Measurements from ENCODE around the gene CYP26B1.

Gene CYP26B1, protein sequence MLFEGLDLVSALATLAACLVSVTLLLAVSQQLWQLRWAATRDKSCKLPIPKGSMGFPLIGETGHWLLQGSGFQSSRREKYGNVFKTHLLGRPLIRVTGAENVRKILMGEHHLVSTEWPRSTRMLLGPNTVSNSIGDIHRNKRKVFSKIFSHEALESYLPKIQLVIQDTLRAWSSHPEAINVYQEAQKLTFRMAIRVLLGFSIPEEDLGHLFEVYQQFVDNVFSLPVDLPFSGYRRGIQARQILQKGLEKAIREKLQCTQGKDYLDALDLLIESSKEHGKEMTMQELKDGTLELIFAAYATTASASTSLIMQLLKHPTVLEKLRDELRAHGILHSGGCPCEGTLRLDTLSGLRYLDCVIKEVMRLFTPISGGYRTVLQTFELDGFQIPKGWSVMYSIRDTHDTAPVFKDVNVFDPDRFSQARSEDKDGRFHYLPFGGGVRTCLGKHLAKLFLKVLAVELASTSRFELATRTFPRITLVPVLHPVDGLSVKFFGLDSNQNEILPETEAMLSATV

DNA sequence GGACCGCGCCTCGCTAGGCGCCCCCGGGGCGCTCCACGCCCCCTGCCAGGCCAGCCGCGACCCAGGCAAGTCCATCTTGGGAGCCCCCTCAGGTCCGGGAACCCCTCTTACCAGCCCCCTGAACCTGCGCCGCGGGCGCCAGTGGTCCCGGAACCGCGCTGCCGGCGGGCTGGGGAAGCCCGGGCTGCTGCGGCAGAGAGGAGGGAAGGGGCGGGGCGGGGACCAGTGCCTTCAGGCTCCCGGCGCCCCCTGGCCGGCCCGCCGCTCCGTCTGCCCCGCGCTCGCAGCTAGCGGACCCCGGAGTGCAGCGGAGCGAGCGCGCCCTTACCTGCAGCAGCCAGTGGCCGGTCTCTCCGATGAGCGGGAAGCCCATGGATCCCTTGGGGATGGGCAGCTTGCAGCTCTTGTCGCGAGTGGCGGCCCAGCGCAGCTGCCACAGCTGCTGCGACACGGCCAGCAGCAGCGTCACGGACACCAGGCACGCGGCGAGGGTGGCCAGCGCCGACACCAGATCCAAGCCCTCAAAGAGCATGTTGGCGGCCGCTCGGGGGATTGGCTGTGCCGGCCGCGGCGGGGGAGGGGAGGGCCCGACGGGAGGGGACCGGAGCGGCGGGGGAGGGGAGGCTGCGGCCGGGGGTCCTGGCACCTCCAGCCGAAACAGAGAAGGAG is at the start of gene CYP26B1:
TSS of gene CYP26B1 (minus strand) at position 560 of the 669 bp plus-strand sequence. CDS start at position 532, 28 bp downstream.
- DNase-seq (ENCODE audit: low read depth in 2 of 2) = no peak

DNA sequence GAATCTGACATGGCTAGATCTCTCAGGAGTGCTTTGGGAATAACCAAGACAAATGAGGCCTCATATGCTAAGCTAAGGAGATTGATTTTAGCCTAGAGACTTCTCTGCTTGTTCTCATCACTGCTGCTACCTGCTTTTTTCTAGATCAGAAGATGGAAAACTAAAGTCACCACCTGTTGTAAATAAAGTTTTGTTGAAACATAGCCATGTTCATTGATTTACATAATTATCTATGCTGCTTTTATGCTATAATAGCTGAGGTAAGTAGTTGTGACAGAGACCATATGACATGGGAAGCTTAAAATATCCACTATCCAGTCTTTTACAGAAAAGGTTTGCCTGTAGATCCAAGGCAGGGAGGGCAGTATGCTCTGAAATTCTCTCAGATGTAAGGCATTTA is 46.1 kb upstream of the CYP26B1 start:
- no peak for DNase-seq (ENCODE audit: low read depth in 2 of 2)

DNA sequence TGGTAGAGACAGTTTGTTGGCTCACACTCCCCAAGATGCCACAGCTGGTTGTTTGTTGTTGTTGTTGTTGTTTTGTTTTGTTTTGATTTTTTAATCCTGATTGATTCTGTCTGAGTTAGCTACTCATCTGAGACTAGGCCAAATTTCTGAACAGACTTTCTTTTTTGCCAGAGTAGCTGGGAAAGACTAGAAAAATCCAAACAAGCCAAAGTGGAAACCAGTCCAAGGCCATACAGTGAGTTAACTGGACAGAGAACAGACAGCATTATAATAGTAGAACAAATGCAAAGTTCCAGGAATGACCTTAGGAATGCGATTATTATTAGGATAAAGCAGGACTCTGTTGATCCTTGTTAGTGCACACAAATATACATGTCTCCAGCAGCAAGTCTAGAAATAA is 43.8 kb upstream of the CYP26B1 start:
- no peak for DNase-seq (ENCODE audit: low read depth in 2 of 2)

DNA sequence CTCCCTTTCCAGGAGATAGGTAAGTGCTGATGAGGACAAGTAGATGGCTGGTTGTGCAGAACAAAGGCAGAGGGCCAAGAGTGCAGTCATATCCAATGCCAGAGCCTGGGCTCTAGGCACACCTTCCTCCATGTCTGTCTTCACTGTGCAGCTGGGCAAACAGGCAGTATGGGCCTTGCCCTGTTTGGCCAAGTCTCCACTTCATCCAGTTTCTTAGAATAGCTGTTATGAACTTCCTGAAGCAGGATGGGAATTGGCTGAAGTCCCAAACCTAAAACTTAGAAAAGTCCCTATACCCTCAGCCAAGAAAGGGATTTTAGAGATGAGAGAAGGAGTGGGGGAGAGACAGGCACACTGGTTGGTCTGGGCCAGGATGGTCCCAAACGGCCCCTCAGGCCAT is 37.5 kb upstream of the CYP26B1 start:
- no peak for DNase-seq (ENCODE audit: low read depth in 2 of 2)

DNA sequence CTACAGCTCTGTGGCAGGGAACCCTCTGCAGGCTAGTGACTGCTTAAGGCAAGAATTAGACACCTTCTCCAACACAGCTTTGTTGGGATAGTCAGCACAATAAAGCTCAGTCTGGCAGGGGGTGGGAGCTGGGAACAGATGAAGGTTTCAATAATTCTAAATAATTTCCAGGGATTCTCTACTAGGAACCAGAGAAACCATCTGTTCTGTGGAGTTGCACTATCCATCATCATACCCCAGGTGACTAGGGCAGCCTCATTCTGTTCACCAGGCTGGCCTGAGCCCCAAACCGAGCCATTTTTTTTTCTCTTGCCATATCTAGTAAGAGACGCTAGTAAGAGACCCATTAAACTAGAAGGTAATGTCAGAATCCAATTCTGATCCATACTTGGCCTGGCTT is 35.8 kb upstream of the CYP26B1 start:
- DNase-seq (ENCODE audit: low read depth in 2 of 2) = no peak

DNA sequence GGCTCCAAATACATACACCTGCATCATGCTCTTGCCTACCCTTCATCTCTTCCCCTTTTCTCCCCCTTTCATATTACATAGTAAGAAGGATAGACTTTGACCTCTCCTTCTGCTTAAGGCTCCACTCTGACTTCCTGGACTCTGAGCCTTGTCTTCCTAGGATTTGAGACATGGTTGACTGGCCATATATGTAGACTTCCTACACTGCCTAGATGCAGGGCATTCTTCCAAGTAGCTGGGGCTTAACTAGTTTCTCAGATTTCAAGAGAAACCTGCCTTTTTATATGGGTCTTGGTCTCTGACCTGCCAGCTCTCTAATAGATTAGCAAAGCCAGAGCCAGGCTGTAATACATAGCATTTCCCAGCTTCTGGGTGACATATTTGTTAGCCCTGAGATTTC is 35.4 kb upstream of the CYP26B1 start:
- DNase-seq (ENCODE audit: low read depth in 2 of 2) = no peak

DNA sequence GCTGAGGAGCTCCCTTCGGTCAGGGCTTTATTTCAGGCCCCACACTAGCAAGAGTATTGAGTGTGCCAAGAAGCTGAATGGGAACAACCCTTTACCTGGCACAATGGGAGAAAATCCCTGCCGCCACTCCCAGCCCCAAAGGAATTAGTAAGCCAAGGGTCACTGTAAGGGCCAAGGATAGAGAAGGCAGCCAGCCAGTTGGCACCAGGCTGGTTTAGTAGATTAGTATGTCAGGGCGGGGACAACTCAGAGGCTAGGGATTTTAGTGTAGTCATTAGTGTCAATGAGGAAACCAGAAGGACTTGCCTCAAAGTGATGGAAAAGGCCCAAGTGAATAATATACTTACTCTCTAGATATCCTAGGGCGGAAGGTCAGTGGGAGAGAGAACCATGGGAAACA is 34.9 kb upstream of the CYP26B1 start:
- no peak for DNase-seq (ENCODE audit: low read depth in 2 of 2)

DNA sequence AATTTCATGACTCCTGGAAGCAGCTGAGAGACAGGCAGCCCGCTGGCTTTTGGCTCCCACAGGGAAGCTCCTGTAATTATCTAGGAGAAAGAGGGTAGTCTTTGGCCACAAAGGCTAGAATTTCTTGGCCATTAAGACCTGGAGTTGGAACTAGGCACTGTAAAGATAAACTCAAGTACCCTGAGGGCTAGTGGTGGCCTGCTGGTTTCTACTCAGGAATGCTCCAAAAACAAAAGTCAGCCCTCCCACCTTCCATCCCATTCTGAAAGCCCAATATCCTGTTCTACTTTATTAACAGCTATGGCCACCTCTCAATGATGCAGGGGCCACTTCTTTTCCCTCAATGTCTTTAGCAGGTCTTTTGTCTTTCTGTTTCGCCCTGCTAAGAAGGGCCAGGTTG is 34.0 kb upstream of the CYP26B1 start:
- no peak for DNase-seq (ENCODE audit: low read depth in 2 of 2)

DNA sequence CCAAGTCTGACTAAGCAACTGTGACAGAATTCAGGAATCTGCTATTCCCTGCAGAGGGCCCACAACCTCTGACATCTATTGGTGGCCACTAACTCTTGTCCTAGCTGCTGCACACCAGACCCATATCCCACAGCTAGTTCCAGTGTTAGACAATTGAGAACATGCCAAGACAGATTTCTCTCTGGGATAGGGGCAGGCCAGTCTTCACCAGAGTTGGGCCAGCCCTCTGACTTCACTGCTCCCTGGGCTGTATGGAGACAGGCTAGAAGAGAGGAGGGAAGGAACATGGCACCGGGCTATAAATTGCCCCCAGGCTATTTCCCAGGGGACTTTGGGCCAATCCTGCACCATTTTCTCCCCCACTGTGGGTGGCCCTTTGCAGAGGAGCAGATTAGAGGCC is 32.7 kb upstream of the CYP26B1 start:
- DNase-seq (ENCODE audit: low read depth in 2 of 2) = no peak

DNA sequence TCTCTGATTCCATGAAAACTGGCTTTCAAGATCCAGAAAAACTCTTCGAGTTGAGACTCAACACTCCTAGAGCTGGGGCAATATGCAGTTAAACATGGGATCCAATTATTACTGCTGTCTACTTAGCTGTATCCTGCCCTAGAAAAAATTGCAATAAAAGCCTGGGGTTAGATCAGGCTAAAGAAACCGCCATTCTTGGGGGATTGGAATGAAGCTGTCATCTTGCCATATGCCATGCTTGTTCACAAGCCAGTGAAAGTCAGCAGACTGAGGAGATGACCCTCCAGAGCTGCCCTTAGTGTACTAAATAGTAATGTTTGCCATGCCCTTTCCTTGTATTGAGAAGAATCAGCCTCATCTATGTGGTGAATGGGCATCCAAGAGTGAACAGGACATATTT is 30.9 kb upstream of the CYP26B1 start:
- no peak for DNase-seq (ENCODE audit: low read depth in 2 of 2)

DNA sequence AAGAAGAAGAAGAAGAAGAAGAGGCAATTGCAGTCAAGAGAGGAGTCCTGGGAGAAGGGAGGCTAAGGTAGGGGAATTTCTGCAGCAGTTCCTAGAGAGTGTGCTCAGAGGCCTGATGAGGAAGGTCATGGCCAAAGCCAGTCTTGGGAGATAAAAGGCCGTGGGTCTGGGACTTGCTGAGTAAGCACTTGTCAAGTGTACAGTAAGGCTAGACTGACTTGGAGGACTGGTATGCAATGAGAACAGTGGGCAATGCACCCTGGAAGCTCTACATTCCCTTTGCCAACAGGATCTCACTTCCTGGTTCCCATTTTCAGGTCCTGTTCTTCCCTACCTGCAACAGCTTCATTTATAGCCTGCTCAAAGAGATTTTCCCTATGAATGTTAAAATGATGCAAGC is 28.6 kb upstream of the CYP26B1 start:
- DNase-seq (ENCODE audit: low read depth in 2 of 2) = no peak

DNA sequence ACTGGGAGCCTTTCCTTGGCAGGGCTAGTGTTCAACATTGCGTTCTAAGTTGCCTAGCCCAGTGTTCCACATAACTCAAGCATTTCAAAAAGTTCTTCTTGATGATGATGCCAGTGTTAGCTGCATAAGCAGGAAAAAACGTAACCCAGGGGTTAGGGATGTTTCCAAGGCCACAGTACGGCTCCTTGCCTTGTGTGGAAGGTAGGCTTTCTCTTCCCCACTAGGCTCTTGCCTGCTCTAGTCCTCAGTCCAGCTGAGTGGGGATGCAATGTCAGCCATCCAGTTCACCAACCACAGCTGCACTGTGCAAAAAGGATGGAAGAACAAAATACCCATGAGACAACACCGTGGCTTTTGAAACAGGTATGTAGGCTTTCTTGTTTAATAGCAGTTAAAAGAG is 28.0 kb upstream of the CYP26B1 start:
- no peak for DNase-seq (ENCODE audit: low read depth in 2 of 2)

DNA sequence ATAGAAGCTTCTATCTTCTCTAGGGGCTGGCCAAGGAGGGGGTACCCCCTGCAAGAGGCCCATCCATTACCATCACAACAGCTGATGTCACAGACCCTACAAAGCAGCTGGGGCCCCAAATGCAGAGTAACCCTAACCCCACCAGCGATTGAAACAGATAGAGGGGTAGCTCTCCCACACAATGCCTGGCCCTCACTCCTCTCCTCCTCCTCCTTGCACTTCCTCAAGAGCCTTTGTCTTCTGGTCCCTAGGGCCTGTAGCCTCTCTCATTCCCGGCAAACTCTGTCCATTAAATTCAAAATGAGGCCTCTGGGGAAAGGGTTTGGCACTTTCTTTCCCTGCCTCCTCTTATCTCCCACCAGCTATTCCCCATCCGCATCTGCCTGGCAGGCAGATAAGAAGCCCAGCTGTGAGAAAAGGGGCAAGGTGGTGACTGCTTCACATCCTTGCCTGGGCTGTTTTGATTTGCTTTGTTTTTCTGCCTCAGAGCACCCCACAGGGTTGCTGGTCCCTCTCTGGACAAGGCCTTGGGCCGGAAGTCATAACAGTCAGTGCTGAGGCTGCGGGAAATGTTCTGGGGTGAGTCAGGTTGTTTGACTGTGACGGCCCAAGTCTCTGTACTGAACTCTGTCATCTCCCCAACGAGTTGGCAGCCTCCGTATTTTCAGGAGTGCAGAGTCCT is 26.1 kb upstream of the CYP26B1 start:
- no peak for DNase-seq (ENCODE audit: low read depth in 2 of 2)

DNA sequence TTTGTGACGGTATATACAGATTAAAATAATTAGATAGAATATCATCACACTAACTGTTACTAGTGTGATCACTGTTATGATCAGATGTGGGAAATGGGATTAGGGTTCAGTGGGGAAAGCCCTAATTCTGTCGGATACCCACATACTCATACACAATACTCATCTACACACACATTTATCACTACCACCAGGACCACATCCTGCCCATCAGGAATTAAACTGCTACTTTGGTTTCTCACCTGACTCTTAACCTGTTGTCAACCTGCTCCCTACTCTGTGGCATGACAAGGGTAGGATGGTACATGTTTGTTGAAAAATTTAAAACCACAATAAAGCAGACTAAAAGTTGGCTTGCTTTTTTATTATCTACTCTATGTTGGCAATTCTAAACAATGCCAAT is 24.8 kb upstream of the CYP26B1 start:
- DNase-seq (ENCODE audit: low read depth in 2 of 2) = no peak

DNA sequence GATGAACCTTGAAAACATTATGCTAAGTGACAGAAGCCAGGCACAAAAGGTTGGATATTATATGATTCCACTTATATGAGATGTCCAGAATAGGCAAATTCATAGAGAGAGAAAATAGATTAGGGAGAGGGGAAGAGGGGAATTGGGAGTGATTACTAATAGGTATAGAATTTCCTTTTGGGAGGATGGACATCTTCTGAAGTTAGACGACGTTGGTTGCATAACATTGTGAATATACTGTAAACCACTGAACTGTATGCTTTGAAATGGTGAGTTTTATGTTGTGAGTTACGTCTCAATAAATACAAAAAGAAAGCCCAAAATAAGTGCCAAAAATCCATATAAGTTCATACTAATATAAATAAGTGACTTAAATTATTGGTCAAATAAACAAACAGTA is 18.6 kb upstream of the CYP26B1 start:
- DNase-seq (ENCODE audit: low read depth in 2 of 2) = no peak

DNA sequence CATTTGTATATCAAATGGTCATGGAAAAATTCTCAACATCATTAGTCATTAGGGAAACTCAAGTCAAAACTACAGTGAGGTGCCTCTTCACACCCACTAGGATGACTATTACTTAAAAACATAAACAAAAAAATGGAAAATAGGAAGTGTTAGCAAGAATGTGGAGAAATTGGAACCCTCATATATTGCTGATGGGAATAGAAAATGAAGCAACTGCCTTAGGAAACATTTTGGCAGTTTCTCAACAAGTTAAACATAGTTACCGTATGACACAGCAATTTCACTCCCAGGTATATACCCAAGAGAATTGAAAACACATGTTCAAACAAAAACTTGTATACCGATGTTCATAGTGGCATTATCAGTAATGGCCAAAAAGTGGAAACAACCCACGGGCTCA is 18.1 kb upstream of the CYP26B1 start:
- no peak for DNase-seq (ENCODE audit: low read depth in 2 of 2)

DNA sequence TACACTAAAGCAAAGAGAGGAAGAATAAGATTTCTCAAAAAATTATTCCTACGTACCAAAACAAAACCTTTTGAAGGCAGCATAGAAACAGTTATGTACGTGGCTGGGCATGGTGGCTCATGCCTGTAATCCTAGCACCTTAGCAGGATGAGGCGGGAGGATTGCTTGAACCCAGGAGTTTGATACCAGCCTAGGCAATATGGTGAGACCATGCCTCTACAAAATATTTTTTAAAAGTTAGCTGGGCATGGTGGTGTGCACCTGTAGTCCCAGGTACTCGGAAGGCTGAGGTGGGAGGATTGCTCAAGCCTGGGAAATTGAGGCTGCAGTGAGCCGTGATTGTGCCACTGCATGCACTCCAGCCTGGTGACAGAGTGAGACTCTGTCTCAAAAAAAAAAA is 14.9 kb upstream of the CYP26B1 start:
- DNase-seq (ENCODE audit: low read depth in 2 of 2) = no peak

DNA sequence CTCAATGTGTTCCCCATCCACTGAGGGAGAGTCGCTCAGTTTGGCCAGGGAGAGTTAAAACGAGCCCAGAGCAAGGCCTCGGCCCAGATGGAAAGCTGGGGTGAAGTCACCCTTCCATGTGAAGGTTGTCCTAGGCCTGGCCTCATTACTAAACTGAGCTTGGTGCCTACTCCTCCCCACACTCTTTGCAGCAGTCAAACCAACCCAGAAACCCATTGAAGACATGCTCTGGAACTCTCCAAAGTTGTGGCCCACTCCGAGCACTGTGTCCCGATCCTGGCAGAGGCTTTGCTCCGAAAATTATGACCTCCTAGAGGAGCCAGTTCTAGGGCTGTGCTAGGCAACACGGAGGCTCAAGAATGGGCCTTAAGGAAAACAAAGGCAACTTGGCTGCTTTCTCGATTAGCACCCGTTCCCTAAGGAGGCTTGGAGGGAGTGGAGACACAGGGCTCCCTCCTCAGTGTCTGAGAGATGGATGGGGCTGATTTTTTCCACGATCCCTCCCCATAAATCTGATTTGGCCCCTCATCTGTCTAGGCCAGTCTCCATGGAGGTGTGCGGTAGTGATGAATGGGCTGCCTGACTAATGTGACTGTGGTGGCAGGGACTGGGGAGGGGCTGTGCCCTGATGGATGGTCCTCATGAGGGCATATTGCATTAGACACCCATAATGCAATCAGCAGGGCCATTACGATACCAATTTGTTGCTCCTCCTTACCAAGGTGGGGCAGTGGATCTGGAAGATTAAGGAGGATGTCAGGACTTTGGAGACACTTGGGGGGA is 11.7 kb upstream of the CYP26B1 start:
- no peak for DNase-seq (ENCODE audit: low read depth in 2 of 2)

DNA sequence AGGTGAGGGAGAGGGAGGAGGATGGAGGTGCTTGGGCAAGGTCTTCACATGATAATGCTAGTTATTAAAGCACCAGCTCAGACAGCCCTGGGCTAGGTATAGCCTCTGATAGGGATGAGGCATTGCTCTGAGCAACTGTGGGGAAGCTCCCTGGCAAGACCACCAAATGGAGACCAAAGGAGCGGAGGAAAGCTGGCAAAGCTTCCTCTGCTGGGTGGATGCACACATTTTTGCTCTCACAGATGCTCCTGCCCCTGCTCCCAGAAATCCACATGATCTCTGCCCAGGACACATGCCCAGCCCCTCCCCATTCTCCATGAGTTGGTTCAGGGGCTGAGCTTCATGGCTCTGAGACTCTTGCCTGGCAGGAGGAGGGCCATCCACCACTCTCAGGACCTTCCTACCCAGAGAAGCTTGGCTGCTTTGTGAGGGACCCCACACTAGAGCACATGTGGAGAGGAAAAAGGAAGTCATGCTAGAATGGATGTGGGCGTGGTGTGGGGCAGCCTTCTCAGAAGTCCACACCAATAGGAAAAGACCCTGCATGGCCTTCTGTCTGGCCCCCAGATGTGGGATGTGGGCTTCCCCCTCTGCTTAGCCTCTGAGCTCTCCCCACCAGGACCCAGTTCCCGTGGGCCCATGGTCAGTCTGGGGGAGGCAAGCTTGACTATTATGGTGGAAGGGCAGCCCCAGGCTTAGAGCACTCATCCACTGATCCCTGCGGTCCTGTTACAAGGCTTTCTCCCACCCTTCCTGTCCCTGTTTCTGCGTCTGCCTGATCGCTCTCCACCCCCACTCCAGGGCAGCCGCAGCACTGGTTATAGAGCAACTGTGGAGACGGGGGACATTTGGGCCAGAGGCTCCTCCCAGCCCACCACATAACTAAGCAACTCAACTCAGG is 10.5 kb upstream of the CYP26B1 start:
- DNase-seq (ENCODE audit: low read depth in 2 of 2) = no peak

DNA sequence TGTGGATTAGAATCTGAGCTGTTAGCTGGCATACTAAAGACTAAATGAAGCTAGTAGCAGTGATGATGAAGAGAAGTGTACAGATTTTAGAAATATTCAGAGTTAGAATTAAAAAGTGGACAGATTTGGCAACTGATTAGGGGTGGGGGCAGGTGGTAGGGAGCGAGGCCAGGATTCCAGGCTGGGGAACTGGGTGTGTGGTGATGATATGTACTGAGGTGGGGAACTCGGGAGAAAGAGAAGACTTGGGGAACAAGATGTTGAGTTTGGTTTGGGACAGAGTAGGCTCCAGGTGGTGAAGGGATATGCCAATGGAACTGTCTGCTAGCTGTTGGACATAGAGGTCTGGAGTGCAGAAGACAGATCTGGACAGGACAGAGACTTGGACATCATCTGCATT is 9.2 kb upstream of the CYP26B1 start:
- no peak for DNase-seq (ENCODE audit: low read depth in 2 of 2)

DNA sequence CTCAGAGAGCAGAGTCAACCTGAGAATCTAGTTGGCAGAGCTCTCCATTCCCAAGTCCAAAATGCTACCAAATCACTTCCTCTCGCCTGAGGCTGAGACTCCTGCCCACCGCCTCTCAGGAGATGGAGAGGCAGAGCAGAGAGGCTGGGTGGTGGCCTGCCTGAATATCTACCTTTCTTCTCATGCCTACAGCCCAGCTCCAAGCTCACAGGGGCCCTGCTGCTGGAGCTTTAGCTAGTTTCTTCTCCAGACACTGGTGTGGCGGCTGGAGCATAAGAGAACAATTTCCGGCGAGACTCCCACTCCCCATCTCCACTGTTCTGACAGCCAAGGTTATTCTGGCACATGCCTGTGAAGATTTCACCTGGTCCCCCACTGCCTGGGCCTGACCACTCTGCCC is 8.1 kb upstream of the CYP26B1 start:
- DNase-seq (ENCODE audit: low read depth in 2 of 2) = no peak

All from stimulated activated CD4-positive, alpha-beta T cell treated with anti-CD3 and anti-CD28 coated beads, Interleukin-15, amount 100 ng/mL, for 48 hours (primary cell).